Measurements from ENCODE around the gene GPS1.

Gene GPS1

GRCh38 chr17:82055965-82056728 is 4.4 kb downstream of the GPS1 start:
- H3K4me3 ChIP-seq (replicated peaks in 1 of 2; ENCODE audit: low read depth in 2 of 2, low read length in 2 of 2): no peak overlapping the region
- no peak for TF ChIP-seq CTCF (IDR thresholded peaks at IDR 0.05; ENCODE audit: low read depth, low read length)
- DNase-seq (ENCODE audit: low read depth in 2 of 2): no peak

- no peak for TF ChIP-seq CTCF (IDR thresholded peaks at IDR 0.05; ENCODE audit: low read depth, low read length)
- no peak overlapping the region for H3K4me3 ChIP-seq (replicated peaks in 1 of 2; ENCODE audit: low read depth in 2 of 2, low read length in 2 of 2)
- DNase-seq (ENCODE audit: low read depth in 2 of 2): no peak
Observed at GRCh38 chr17:82056729-82057621, 5.3 kb downstream of the GPS1 start.

GRCh38 chr17:82058230-82058854 is 6.6 kb downstream of the GPS1 start:
- no peak overlapping the region for H3K4me3 ChIP-seq (replicated peaks in 1 of 2; ENCODE audit: low read depth in 2 of 2, low read length in 2 of 2)
- DNase-seq (ENCODE audit: low read depth in 2 of 2): no peak
- TF ChIP-seq CTCF (IDR thresholded peaks at IDR 0.05; ENCODE audit: low read depth, low read length): no peak

GRCh38 chr17:82058855-82059249 is 7.2 kb downstream of the GPS1 start:
- no peak overlapping the region for H3K4me3 ChIP-seq (replicated peaks in 1 of 2; ENCODE audit: low read depth in 2 of 2, low read length in 2 of 2)
- TF ChIP-seq CTCF (IDR thresholded peaks at IDR 0.05; ENCODE audit: low read depth, low read length): no peak
- DNase-seq (ENCODE audit: low read depth in 2 of 2): no peak

- DNase-seq (ENCODE audit: low read depth in 2 of 2): no peak
- no peak for TF ChIP-seq CTCF (IDR thresholded peaks at IDR 0.05; ENCODE audit: low read depth, low read length)
- H3K4me3 ChIP-seq (replicated peaks in 1 of 2; ENCODE audit: low read depth in 2 of 2, low read length in 2 of 2): no peak overlapping the region
Observed at GRCh38 chr17:82059272-82060000, 7.7 kb downstream of the GPS1 start.

- TF ChIP-seq CTCF (IDR thresholded peaks at IDR 0.05; ENCODE audit: low read depth, low read length): no peak
- DNase-seq (ENCODE audit: low read depth in 2 of 2): no peak
Observed at GRCh38 chr17:82060001-82060380, 8.3 kb downstream of the GPS1 start.

More at GRCh38 chr17:82060001-82060380, 8.3 kb downstream of the GPS1 start:
- H3K4me3 ChIP-seq (replicated peaks in 1 of 2; ENCODE audit: low read depth in 2 of 2, low read length in 2 of 2): no peak overlapping the region

All from cardiac fibroblast (primary cell).